ENCODE measurements around the gene DBP. TPM values are rescaled to one million over a fixed set of nuclear protein-coding genes. Genes with fewer than 3 reads are reported as not detected.

Gene DBP
- total and polyA plus RNA-seq, 2 donors (not counting 1 experiment from before 2014, with no cell fraction given), result 4.8 to 23.6 TPM

GRCh38 chr19:48665786-48666185, 28.6 kb upstream of the DBP start:
- H3K9me3 ChIP-seq (ENCODE audit: control insufficient read depth, insufficient read depth, low read depth, low read length), result no peaks in the 10 kb centered on the region
- TF ChIP-seq EZH2 (IDR thresholded peaks at IDR 0.05; ENCODE audit: low read length, missing control alignments) (no peak), CTCF (conservative IDR thresholded peaks at IDR 0.05 in 1 of 2, IDR thresholded peaks at IDR 0.05 in 1 of 2; ENCODE audit: low read depth in 1 of 2, low read length in 2 of 2) (no peak)

DNA sequence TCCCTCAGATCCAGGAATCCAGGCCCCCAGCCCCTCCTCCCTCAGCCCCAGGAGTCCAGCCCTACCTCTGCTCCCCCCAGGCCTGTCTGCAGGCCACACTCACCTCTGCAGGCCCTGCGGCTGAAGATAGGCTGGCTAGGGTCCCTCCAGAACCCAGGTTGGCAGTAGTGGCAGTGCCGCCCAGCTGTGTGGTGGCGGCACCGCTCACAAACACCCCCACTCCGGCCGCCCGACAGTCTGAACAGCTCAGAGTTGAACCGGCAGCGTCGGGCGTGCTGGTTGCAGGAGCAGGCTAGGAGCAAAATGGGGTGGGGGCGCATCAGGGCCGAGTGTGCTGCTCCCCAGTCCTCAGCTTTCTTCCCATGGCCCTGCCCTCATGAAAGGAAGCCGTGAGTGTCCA, 27.3 kb upstream of the DBP start:
- H3K27me3 ChIP-seq (ENCODE audit: control insufficient read depth, insufficient read depth, low read length), result no peaks in the 10 kb centered on the region
- H3K9me3 ChIP-seq (ENCODE audit: control insufficient read depth, insufficient read depth, low read depth, low read length), result no peaks in the 10 kb centered on the region
- no peak overlapping the region for H3K27ac ChIP-seq (ENCODE audit: insufficient read depth, low read length)
- H3K4me1 ChIP-seq (ENCODE audit: control insufficient read depth, extremely low read depth, insufficient read depth, low read length), result no peaks in the 10 kb centered on the region
- no peak overlapping the region for H3K4me2 ChIP-seq (ENCODE audit: extremely low read depth, insufficient read depth, low read length)
- no peak for DNase-seq (ENCODE audit: low read depth in 2 of 2)
- H3K4me3 ChIP-seq (replicated peaks in 1 of 4; ENCODE audit: control extremely low read depth in 1 of 4, insufficient read depth in 1 of 4, low read depth in 3 of 4, low read length in 4 of 4), result no peak overlapping the region
- H3K36me3 ChIP-seq (ENCODE audit: control insufficient read depth, insufficient read depth, low read length), result no peaks in the 10 kb centered on the region
- H3K79me2 ChIP-seq (ENCODE audit: control insufficient read depth, insufficient read depth, low read length), result no peaks in the 10 kb centered on the region
- H2AFZ ChIP-seq (ENCODE audit: low read length), result no peak overlapping the region
- TF ChIP-seq EZH2 (IDR thresholded peaks at IDR 0.05; ENCODE audit: low read length, missing control alignments) (no peak), CTCF (conservative IDR thresholded peaks at IDR 0.05 in 1 of 2, IDR thresholded peaks at IDR 0.05 in 1 of 2; ENCODE audit: low read depth in 1 of 2, low read length in 2 of 2) (no peak)
- no peaks in the 10 kb centered on the region for H4K20me1 ChIP-seq (ENCODE audit: control insufficient read depth, extremely low read depth, insufficient read depth, low read length)
- H3K9ac ChIP-seq (ENCODE audit: insufficient read depth, low read length), result no peak overlapping the region

More at GRCh38 chr19:48665786-48666185, 28.6 kb upstream of the DBP start:
- no peaks in the 10 kb centered on the region for H3K4me1 ChIP-seq (ENCODE audit: control insufficient read depth, extremely low read depth, insufficient read depth, low read length)
- H4K20me1 ChIP-seq (ENCODE audit: control insufficient read depth, extremely low read depth, insufficient read depth, low read length), result no peaks in the 10 kb centered on the region
- H3K27ac ChIP-seq (ENCODE audit: insufficient read depth, low read length), result no peak overlapping the region
- no peaks in the 10 kb centered on the region for H3K27me3 ChIP-seq (ENCODE audit: control insufficient read depth, insufficient read depth, low read length)
- no peaks in the 10 kb centered on the region for H3K79me2 ChIP-seq (ENCODE audit: control insufficient read depth, insufficient read depth, low read length)
- H3K9ac ChIP-seq (ENCODE audit: insufficient read depth, low read length), result no peak overlapping the region
- H3K36me3 ChIP-seq (ENCODE audit: control insufficient read depth, insufficient read depth, low read length), result no peaks in the 10 kb centered on the region
- no peak overlapping the region for H3K4me2 ChIP-seq (ENCODE audit: extremely low read depth, insufficient read depth, low read length)
- DNase-seq (ENCODE audit: low read depth in 2 of 2), result no peak
- H2AFZ ChIP-seq (ENCODE audit: low read length), result no peak overlapping the region
- H3K4me3 ChIP-seq (replicated peaks in 1 of 4; ENCODE audit: control extremely low read depth in 1 of 4, insufficient read depth in 1 of 4, low read depth in 3 of 4, low read length in 4 of 4), result no peak overlapping the region

GRCh38 chr19:48663667-48664066, 26.5 kb upstream of the DBP start:
- Histone ChIP-seq H3K36me3 (ENCODE audit: control insufficient read depth, insufficient read depth, low read length) (no peaks in the 10 kb centered on the region), H3K27me3 (ENCODE audit: control insufficient read depth, insufficient read depth, low read length) (no peaks in the 10 kb centered on the region), H3K9me3 (ENCODE audit: control insufficient read depth, insufficient read depth, low read depth, low read length) (no peaks in the 10 kb centered on the region), H3K4me2 (ENCODE audit: extremely low read depth, insufficient read depth, low read length) (no peak overlapping the region), H3K4me3 (replicated peaks in 1 of 4; ENCODE audit: control extremely low read depth in 1 of 4, insufficient read depth in 1 of 4, low read depth in 3 of 4, low read length in 4 of 4) (no peak overlapping the region), H3K27ac (ENCODE audit: insufficient read depth, low read length) (no peak overlapping the region), H3K4me1 (ENCODE audit: control insufficient read depth, extremely low read depth, insufficient read depth, low read length) (no peaks in the 10 kb centered on the region), H4K20me1 (ENCODE audit: control insufficient read depth, extremely low read depth, insufficient read depth, low read length) (no peaks in the 10 kb centered on the region), H3K9ac (ENCODE audit: insufficient read depth, low read length) (no peak overlapping the region), H3K79me2 (ENCODE audit: control insufficient read depth, insufficient read depth, low read length) (no peaks in the 10 kb centered on the region), H2AFZ (ENCODE audit: low read length) (no peak overlapping the region)
- DNase-seq (ENCODE audit: low read depth in 2 of 2), result no peak
- TF ChIP-seq EZH2 (IDR thresholded peaks at IDR 0.05; ENCODE audit: low read length, missing control alignments), result no peak
- TF ChIP-seq CTCF (conservative IDR thresholded peaks at IDR 0.05 in 1 of 2, IDR thresholded peaks at IDR 0.05 in 1 of 2; ENCODE audit: low read depth in 1 of 2, low read length in 2 of 2), result no peak
